Loucy (cell line): ENCODE data around the gene MIA.
"Not testable (repeated sequence)": the region's sequence is repeated elsewhere in the genome, so short reads cannot be mapped to it uniquely, and the experiment has no call there.

Source experiments
- EZH2phosphoT487 ChIP-seq: fragments of 200-600 bp; IDR thresholded peaks from 2 replicates; pipeline ENCODE4 v1.6.1; 2018; ENCODE audit warnings: antibody characterized with exemption, mild to moderate bottlenecking, moderate library complexity, borderline replicate concordance
- TF ChIP-seq, protein P1 (sequence below): fragments of 200-600 bp; sonication (generic); conservative IDR thresholded peaks from 2 replicates; pipeline ENCODE4 v1.5.1; 2014; ENCODE audit warnings: mild to moderate bottlenecking, antibody characterized with exemption, low read length

DNA sequence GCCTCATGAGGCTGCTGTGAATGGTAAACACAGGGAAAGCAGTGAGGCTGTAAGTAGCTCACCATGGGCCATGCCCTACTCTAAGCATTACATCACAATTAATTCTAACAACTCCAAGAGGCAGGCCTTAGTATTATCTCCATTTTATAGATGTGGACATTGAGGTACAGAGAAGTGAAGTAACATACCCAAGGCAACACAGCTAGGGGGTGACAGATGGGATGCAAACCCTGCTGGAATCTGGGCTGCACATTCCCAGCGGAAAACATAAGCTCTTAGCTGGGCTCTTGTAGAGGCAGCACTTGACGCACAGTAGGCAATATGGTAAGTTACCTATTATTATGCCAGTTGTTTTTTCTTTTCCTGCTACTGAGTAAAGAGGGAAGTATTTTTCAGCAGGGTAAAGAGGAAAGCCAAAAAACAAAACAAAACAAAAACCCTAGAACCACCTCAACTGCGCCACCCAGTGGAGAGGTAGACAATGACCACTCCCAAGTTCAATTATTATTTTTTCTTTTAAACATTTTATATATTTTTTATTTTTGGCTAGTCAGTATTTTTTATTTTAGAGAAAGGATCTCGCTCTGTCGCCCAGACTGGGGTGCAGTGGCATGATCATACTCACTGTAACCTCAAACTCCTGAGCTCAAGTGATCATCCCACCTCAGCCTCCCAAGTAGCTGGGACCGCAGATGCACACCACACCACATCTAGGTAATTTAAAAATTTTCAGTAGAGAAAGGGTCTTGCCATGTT is 44.3 kb downstream of the MIA start:
- TF ChIP-seq, protein P1, sequence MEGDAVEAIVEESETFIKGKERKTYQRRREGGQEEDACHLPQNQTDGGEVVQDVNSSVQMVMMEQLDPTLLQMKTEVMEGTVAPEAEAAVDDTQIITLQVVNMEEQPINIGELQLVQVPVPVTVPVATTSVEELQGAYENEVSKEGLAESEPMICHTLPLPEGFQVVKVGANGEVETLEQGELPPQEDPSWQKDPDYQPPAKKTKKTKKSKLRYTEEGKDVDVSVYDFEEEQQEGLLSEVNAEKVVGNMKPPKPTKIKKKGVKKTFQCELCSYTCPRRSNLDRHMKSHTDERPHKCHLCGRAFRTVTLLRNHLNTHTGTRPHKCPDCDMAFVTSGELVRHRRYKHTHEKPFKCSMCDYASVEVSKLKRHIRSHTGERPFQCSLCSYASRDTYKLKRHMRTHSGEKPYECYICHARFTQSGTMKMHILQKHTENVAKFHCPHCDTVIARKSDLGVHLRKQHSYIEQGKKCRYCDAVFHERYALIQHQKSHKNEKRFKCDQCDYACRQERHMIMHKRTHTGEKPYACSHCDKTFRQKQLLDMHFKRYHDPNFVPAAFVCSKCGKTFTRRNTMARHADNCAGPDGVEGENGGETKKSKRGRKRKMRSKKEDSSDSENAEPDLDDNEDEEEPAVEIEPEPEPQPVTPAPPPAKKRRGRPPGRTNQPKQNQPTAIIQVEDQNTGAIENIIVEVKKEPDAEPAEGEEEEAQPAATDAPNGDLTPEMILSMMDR, result peak; percentile 61
- not testable (repeated sequence) for TF ChIP-seq EZH2phosphoT487
